H9 (cell line): ENCODE measurements around the gene NMUR2. TPM values are rescaled to one million over a fixed set of nuclear protein-coding genes. Genes with fewer than 3 reads are reported as not detected.

ENCODE experiments used
- DNase-seq: peaks from one replicate; pipeline ENCODE4 v3.0.0-alpha.2; 2017
- H2AFZ ChIP-seq: one replicate; pipeline ENCODE4 v1.6.1; 2013; ENCODE audit warnings: mild to moderate bottlenecking, low read length, control low read depth, moderate library complexity
- H2AK5ac ChIP-seq: 2 replicates; pipeline ENCODE4 v1.6.1; 2013; ENCODE audit warnings: low read length, control low read depth, mixed read lengths; ENCODE audit not compliant: insufficient read length
- H2BK120ac ChIP-seq: one replicate; pipeline ENCODE4 v1.6.1; 2013; ENCODE audit warnings: low read depth, mild to moderate bottlenecking, low read length, control low read depth, inconsistent platforms; ENCODE audit not compliant: poor library complexity, severe bottlenecking
- H2BK12ac ChIP-seq: 2 replicates; pipeline ENCODE4 v1.6.1; 2013; ENCODE audit warnings: low read length, control low read depth, mixed read lengths, low read depth; ENCODE audit not compliant: insufficient read length
- H2BK15ac ChIP-seq: 2 replicates; pipeline ENCODE4 v1.6.1; 2013; ENCODE audit warnings: low read depth, low read length, control low read depth
- H2BK20ac ChIP-seq: one replicate; pipeline ENCODE4 v1.6.1; 2013; ENCODE audit warnings: low read depth, mild to moderate bottlenecking, low read length, control low read depth, inconsistent platforms; ENCODE audit not compliant: poor library complexity, severe bottlenecking
- H2BK5ac ChIP-seq: 2 replicates; pipeline ENCODE4 v1.6.1; 2013; ENCODE audit warnings: low read length, control low read depth, mixed read lengths; ENCODE audit not compliant: insufficient read length
- H3K14ac ChIP-seq: 2 replicates; pipeline ENCODE4 v1.6.1; 2013; ENCODE audit warnings: low read length, control low read depth; ENCODE audit not compliant: insufficient read depth
- H3K18ac ChIP-seq: 2 replicates; pipeline ENCODE4 v1.6.1; 2013; ENCODE audit warnings: low read depth, mild to moderate bottlenecking, mixed read lengths, low read length, control low read depth; ENCODE audit not compliant: insufficient read length
- H3K23ac ChIP-seq: 2 replicates; pipeline ENCODE4 v1.6.1; 2013; ENCODE audit warnings: low read length, control low read depth, mixed read lengths, low read depth; ENCODE audit not compliant: insufficient read length
- H3K23me2 ChIP-seq: 2 replicates; pipeline ENCODE4 v1.6.1; 2013; ENCODE audit warnings: low read depth, mild to moderate bottlenecking, mixed read lengths, low read length, control low read depth; ENCODE audit not compliant: insufficient read length, poor library complexity, severe bottlenecking
- H3K27ac ChIP-seq: 2 replicates; pipeline ENCODE4 v1.5.1; 2013; ENCODE audit warnings: low read length, control low read depth, mixed read lengths, low read depth; ENCODE audit not compliant: insufficient read length
- H3K27me3 ChIP-seq: 2 replicates; pipeline ENCODE4 v1.6.1; 2013; ENCODE audit warnings: low read length, control low read depth, inconsistent platforms; ENCODE audit not compliant: insufficient read depth
- H3K4ac ChIP-seq: 2 replicates; pipeline ENCODE4 v1.6.1; 2013; ENCODE audit warnings: low read depth, mild to moderate bottlenecking, control low read depth, inconsistent platforms, low read length, moderate library complexity
- H3K4me1 ChIP-seq: 2 replicates; pipeline ENCODE4 v1.6.1; 2013; ENCODE audit warnings: low read length, control low read depth, inconsistent platforms; ENCODE audit not compliant: insufficient read depth
- H3K4me2 ChIP-seq: 2 replicates; pipeline ENCODE4 v1.6.1; 2013; ENCODE audit warnings: low read length, control low read depth, mixed read lengths; ENCODE audit not compliant: insufficient read length, insufficient read depth
- H3K56ac ChIP-seq: 2 replicates; pipeline ENCODE4 v1.6.1; 2013; ENCODE audit warnings: low read depth, mild to moderate bottlenecking, mixed read lengths, low read length, control low read depth; ENCODE audit not compliant: insufficient read length
- H3K79me1 ChIP-seq: 2 replicates; pipeline ENCODE4 v1.6.1; 2013; ENCODE audit warnings: low read depth, mild to moderate bottlenecking, moderate library complexity, low read length, control low read depth, inconsistent platforms; ENCODE audit not compliant: insufficient read depth, poor library complexity, severe bottlenecking
- H3K79me2 ChIP-seq: 2 replicates; pipeline ENCODE4 v1.6.1; 2013; ENCODE audit warnings: low read length, control low read depth, inconsistent platforms; ENCODE audit not compliant: insufficient read depth
- H3K9ac ChIP-seq: 2 replicates; pipeline ENCODE4 v1.6.1; 2013; ENCODE audit warnings: low read length, control low read depth, mixed read lengths; ENCODE audit not compliant: insufficient read length; ENCODE audit errors: extremely low read depth
- H3K9me3 ChIP-seq: one replicate; pipeline ENCODE4 v1.6.1; 2013; ENCODE audit warnings: low read depth, low read length, inconsistent platforms; ENCODE audit not compliant: control insufficient read depth
- H3T11ph ChIP-seq: one replicate; pipeline ENCODE4 v1.6.1; 2013; ENCODE audit warnings: mild to moderate bottlenecking, low read length, control low read depth, inconsistent platforms
- H4K20me1 ChIP-seq: one replicate; pipeline ENCODE4 v1.6.1; 2013; ENCODE audit not compliant: control insufficient read depth, insufficient read length, insufficient read depth
- H4K5ac ChIP-seq: 2 replicates; pipeline ENCODE4 v1.6.1; 2013; ENCODE audit warnings: low read depth, mild to moderate bottlenecking, mixed read lengths, low read length, control low read depth; ENCODE audit not compliant: insufficient read length
- H4K8ac ChIP-seq: replicated peaks from 2 replicates; pipeline ENCODE4 v1.6.1; 2013; ENCODE audit warnings: low read length, control low read depth, mixed read lengths, low read depth; ENCODE audit not compliant: insufficient read length
- H4K91ac ChIP-seq: 2 replicates; pipeline ENCODE4 v1.6.1; 2013; ENCODE audit warnings: low read depth, mild to moderate bottlenecking, moderate library complexity, mixed read lengths, low read length, control low read depth; ENCODE audit not compliant: insufficient read length
- H3K27ac Mint-ChIP-seq, 3 experiments: 2 replicates in 2 of 3; 3 replicates in 1 of 3; pipeline ENCODE4 v1.8.0; 2020 to 2021; ENCODE audit warnings: mixed read lengths in 3 of 3, mild to moderate bottlenecking in 1 of 3, moderate library complexity in 1 of 3
- H3K27me3 Mint-ChIP-seq: 2 replicates; pipeline ENCODE4 v1.8.0; 2021; ENCODE audit warnings: low read depth, mild to moderate bottlenecking, moderate library complexity, mixed read lengths
- H3K36me3 Mint-ChIP-seq, 3 experiments: 2 replicates in 2 of 3; 3 replicates in 1 of 3; pipeline ENCODE4 v1.8.0; 2020 to 2021; ENCODE audit warnings: low read depth in 3 of 3, mixed read lengths in 3 of 3; ENCODE audit not compliant: insufficient read depth in 1 of 3
- H3K4me1 Mint-ChIP-seq, 2 experiments: 2 replicates each; pipeline ENCODE4 v1.8.0; 2020; ENCODE audit warnings: mixed read lengths in 2 of 2
- H3K4me3 Mint-ChIP-seq, 2 experiments: 2 replicates in 1 of 2; 3 replicates in 1 of 2; pipeline ENCODE4 v1.8.0; 2020 to 2021; ENCODE audit warnings: mild to moderate bottlenecking in 2 of 2, mixed read lengths in 2 of 2, moderate library complexity in 1 of 2
- H3K9me3 Mint-ChIP-seq, 2 experiments: 2 replicates in 1 of 2; 3 replicates in 1 of 2; pipeline ENCODE4 v1.8.0; 2020; ENCODE audit warnings: mild to moderate bottlenecking in 2 of 2, mixed read lengths in 2 of 2, moderate library complexity in 1 of 2
- total RNA-seq: library from RNA; stranded (reverse); gene quantifications from 2 replicates; pipeline ENCODE4 v1.2.1, GENCODE V29; 2021
- TF ChIP-seq, protein P1 (sequence below): fragments of 200-600 bp; sonication (generic); conservative IDR thresholded peaks from 3 replicates; pipeline ENCODE4 v1.8.0; 2021; ENCODE audit warnings: antibody characterized with exemption, mild to moderate bottlenecking

Gene NMUR2
- total RNA-seq, 1 experiment from 2014 or later, result 0.11 TPM

DNA sequence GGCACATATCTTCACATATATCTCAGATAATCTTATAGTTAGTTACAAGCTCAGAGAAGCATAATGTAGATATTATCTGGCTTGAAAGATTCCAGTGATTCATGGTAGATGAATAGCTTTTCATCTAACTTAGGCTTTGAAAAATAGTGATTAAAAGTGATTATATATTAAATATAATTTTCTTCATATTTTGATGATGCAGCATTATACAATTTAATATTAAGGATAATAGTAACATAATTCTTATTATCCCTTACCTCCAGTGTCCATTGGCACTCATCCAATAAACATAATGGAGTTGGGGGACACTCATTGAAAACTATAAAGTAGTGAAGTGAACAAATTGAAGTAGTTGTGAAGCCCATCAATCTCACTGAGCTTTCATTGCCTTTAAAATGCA, 35.8 kb downstream of the NMUR2 start:
- no peaks in the 10 kb centered on the region for H3K79me1 ChIP-seq
- H2BK20ac ChIP-seq, result no peak overlapping the region
- H3K23ac ChIP-seq, result no peak overlapping the region
- H3K23me2 ChIP-seq, result no peaks in the 10 kb centered on the region
- no peak overlapping the region for H2BK120ac ChIP-seq
- no peaks in the 10 kb centered on the region for H3K79me2 ChIP-seq
- H3K9ac ChIP-seq, result no peak overlapping the region
- no peak overlapping the region for H3K14ac ChIP-seq
- no peak overlapping the region for H4K91ac ChIP-seq
- H3K36me3 Mint-ChIP-seq, result no peaks in the 10 kb centered on the region
- H2BK5ac ChIP-seq, result no peak overlapping the region
- H3K27ac ChIP-seq, result no peak overlapping the region
- no peak overlapping the region for H3K56ac ChIP-seq
- H3K27ac Mint-ChIP-seq, result no peak overlapping the region
- H4K5ac ChIP-seq, result no peak overlapping the region
- no peaks in the 10 kb centered on the region for H3K4me1 ChIP-seq
- H3K4me2 ChIP-seq, result no peak overlapping the region
- no peak overlapping the region for H3K4me3 Mint-ChIP-seq
- H2AFZ ChIP-seq, result no peak overlapping the region
- H2BK15ac ChIP-seq, result no peak overlapping the region
- TF ChIP-seq, protein P1, sequence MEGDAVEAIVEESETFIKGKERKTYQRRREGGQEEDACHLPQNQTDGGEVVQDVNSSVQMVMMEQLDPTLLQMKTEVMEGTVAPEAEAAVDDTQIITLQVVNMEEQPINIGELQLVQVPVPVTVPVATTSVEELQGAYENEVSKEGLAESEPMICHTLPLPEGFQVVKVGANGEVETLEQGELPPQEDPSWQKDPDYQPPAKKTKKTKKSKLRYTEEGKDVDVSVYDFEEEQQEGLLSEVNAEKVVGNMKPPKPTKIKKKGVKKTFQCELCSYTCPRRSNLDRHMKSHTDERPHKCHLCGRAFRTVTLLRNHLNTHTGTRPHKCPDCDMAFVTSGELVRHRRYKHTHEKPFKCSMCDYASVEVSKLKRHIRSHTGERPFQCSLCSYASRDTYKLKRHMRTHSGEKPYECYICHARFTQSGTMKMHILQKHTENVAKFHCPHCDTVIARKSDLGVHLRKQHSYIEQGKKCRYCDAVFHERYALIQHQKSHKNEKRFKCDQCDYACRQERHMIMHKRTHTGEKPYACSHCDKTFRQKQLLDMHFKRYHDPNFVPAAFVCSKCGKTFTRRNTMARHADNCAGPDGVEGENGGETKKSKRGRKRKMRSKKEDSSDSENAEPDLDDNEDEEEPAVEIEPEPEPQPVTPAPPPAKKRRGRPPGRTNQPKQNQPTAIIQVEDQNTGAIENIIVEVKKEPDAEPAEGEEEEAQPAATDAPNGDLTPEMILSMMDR, result no peak
- no peaks in the 10 kb centered on the region for H4K20me1 ChIP-seq
- no peak overlapping the region for H3T11ph ChIP-seq
- H3K4ac ChIP-seq, result no peak overlapping the region
- H2BK12ac ChIP-seq, result no peak overlapping the region
- peaks cover 2% of the 10 kb centered on the region; the same call in 1 of the 2 replicates for H3K27me3 Mint-ChIP-seq
- no peak overlapping the region for H4K8ac ChIP-seq
- H3K9me3 Mint-ChIP-seq, result no peaks in the 10 kb centered on the region
- H3K18ac ChIP-seq, result no peak overlapping the region
- no peaks in the 10 kb centered on the region for H3K9me3 ChIP-seq
- H3K4me1 Mint-ChIP-seq, result no peaks in the 10 kb centered on the region
- H3K27me3 ChIP-seq, result no peaks in the 10 kb centered on the region
- H2AK5ac ChIP-seq, result no peak overlapping the region
- DNase-seq, result no peak
